Sigmoid colon (tissue), 3 donors: ENCODE measurements around the gene MISP3.

ENCODE experiments used
- POLR2A ChIP-seq, 2 donors: fragments of 450-650 bp; IDR thresholded peaks; one replicate each; pipeline ENCODE4 v1.6.1; 2016; ENCODE audit warnings: antibody characterized with exemption in 2 of 2, mild to moderate bottlenecking in 2 of 2, moderate library complexity in 2 of 2
- TF ChIP-seq, protein P1 (sequence below), 4 experiments: fragments of 450-650 bp in 3 of 4; fragments of 200-600 bp in 1 of 4; IDR thresholded peaks; one replicate each; pipeline ENCODE4 v1.5.1; 2016 to 2019; ENCODE audit warnings: antibody characterized with exemption in 4 of 4, mild to moderate bottlenecking in 3 of 4, moderate library complexity in 2 of 4

DNA sequence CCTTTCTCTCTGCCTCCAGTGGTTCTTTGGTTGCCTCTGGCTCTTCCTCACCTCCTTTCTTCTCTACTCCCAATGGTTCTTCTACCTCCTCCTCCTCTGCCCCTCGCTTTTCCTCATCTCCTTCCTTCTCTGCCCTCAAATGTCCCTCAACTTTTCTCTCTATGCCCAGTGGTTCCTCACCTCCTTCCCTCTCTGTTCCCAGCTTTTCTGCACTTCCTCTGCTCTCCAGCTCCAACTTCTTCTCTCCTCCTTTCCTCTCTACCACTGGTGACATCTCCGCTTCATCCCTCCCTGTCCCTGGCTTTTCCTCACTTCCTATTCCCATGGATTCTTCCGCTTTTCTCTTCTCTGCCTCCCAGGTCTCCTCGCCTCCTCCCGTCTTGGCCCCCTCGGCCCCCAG, 18.5 kb upstream of the MISP3 start:
- TF ChIP-seq, protein P1, sequence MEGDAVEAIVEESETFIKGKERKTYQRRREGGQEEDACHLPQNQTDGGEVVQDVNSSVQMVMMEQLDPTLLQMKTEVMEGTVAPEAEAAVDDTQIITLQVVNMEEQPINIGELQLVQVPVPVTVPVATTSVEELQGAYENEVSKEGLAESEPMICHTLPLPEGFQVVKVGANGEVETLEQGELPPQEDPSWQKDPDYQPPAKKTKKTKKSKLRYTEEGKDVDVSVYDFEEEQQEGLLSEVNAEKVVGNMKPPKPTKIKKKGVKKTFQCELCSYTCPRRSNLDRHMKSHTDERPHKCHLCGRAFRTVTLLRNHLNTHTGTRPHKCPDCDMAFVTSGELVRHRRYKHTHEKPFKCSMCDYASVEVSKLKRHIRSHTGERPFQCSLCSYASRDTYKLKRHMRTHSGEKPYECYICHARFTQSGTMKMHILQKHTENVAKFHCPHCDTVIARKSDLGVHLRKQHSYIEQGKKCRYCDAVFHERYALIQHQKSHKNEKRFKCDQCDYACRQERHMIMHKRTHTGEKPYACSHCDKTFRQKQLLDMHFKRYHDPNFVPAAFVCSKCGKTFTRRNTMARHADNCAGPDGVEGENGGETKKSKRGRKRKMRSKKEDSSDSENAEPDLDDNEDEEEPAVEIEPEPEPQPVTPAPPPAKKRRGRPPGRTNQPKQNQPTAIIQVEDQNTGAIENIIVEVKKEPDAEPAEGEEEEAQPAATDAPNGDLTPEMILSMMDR (IDR thresholded peaks at IDR 0.05) = no peak
- no peak for TF ChIP-seq POLR2A (IDR thresholded peaks at IDR 0.05)
